Testis (tissue), 3 donors: Measurements from ENCODE around the gene AHDC1. TPM values are rescaled to one million over a fixed set of nuclear protein-coding genes. Genes with fewer than 3 reads are reported as not detected.

ENCODE experiments used
- DNase-seq: peaks from one replicate; pipeline ENCODE4 v3.0.0-alpha.2; 2019
- H3K27ac ChIP-seq, 2 donors: fragments of 200-600 bp; sonication (generic); one replicate each; pipeline ENCODE4 v1.5.1; 2019
- H3K27me3 ChIP-seq: fragments of 200-600 bp; sonication (generic); one replicate; pipeline ENCODE4 v1.5.1; 2019
- H3K36me3 ChIP-seq: fragments of 200-600 bp; sonication (generic); one replicate; pipeline ENCODE4 v1.5.1; 2017; ENCODE audit warnings: low read depth; ENCODE audit errors: missing control alignments
- H3K4me1 ChIP-seq: fragments of 200-600 bp; sonication (generic); one replicate; pipeline ENCODE4 v1.5.1; 2019
- H3K4me3 ChIP-seq, 2 donors: fragments of 200-600 bp; sonication (generic); one replicate each; pipeline ENCODE4 v1.5.1; 2017 to 2019
- H3K9me3 ChIP-seq: fragments of 200-600 bp; sonication (generic); one replicate; pipeline ENCODE4 v1.5.1; 2017
- CTCF ChIP-seq, 3 experiments: fragments of 450-650 bp in 2 of 3; fragments of 200-600 bp in 1 of 3; sonication (generic) in 1 of 3; IDR thresholded peaks; one replicate each; pipeline ENCODE4 v1.5.1; 2016 to 2019; ENCODE audit warnings: antibody characterized with exemption in 3 of 3, mild to moderate bottlenecking in 2 of 3, moderate library complexity in 1 of 3
- POLR2A ChIP-seq: fragments of 450-650 bp; IDR thresholded peaks from one replicate; pipeline ENCODE4 v1.6.1; 2017; ENCODE audit warnings: antibody characterized with exemption, mild to moderate bottlenecking, moderate library complexity
- WGBS, 2 donors: methylation state at CpG; one replicate each; pipeline ENCODE4 v1.1.5; 2018; 5-methylcytosine and 5-hydroxymethylcytosine counted together
- intact Hi-C: fragments of 100-400 bp; cut with DNase I; formaldehyde crosslinking; loops from one replicate; pipeline ENCODE4 v1.15.1; 2023; ENCODE audit warnings: low total_unique reads
- polyA plus RNA-seq: library from polyadenylated mRNA; stranded (reverse); fragments of 350-450 nt; fragmentation: Illumina TruSeq; extraction: RNeasy Lipid Tissue Mini Kit (QIAGEN cat#74804); gene quantifications from one replicate; pipeline ENCODE4 v1.2.3, GENCODE V29; 2014; ENCODE audit warnings: low read depth, low replicate concordance; ENCODE audit not compliant: insufficient read depth
- total RNA-seq, 2 donors: library from RNA; depleted of rRNA; stranded (reverse); fragments of >200 nt; gene quantifications; one replicate each; pipeline ENCODE4 v1.2.3, GENCODE V29; 2016

The AHDC1 gene
- total and polyA plus RNA-seq, 3 donors from 2014 or later, result 32.5 to 86.8 (median 73.7) TPM

- Histone ChIP-seq H3K36me3 (no peaks in the 10 kb centered on the region), H3K27ac (peak overlapping the region; percentile 66 to 92), H3K4me1 (peaks cover 76% of the 10 kb centered on the region), H3K4me3 (no peak overlapping the region), H3K9me3 (no peaks in the 10 kb centered on the region), H3K27me3 (no peaks in the 10 kb centered on the region)
- TF ChIP-seq POLR2A (no peak), CTCF (IDR thresholded peaks at IDR 0.05) (no peak)
- DNase-seq, result no peak
- 48 to 50% methylated on average over 6 to 7 of the region's 7 CpGs for WGBS, 2 donors
- intact Hi-C loops, result no loop called here
These were observed 27.1 kb downstream of the AHDC1 start for GRCh38 chr1:27576806-27577227.

GRCh38 chr1:27575840-27576331 is 28.1 kb downstream of the AHDC1 start:
- Histone ChIP-seq H3K27me3 (no peaks in the 10 kb centered on the region), H3K9me3 (no peaks in the 10 kb centered on the region), H3K27ac (peak overlapping the region; percentile 66 to 92), H3K4me3 (peak overlapping the region; percentile 50 to 56), H3K36me3 (no peaks in the 10 kb centered on the region), H3K4me1 (peaks cover 78% of the 10 kb centered on the region)
- intact Hi-C loops, result no loop called here
- TF ChIP-seq CTCF (IDR thresholded peaks at IDR 0.05), result no peak
- no peak for TF ChIP-seq POLR2A
- 5 to 14% methylated on average over 12 to 16 of the region's 44 CpGs for WGBS, 2 donors
- DNase-seq, result peak; percentile 69

- no peaks in the 10 kb centered on the region for H3K9me3 ChIP-seq
- peak overlapping the region; percentile 66 to 92 for H3K27ac ChIP-seq
- DNase-seq, result peak; percentile 70
- no peaks in the 10 kb centered on the region for H3K36me3 ChIP-seq
- peaks cover 80% of the 10 kb centered on the region for H3K4me1 ChIP-seq
- peak overlapping the region; percentile 50 to 56 for H3K4me3 ChIP-seq
- H3K27me3 ChIP-seq, result no peaks in the 10 kb centered on the region
- WGBS, 2 donors, result 3 to 8% methylated on average over 4 to 34 of the region's 83 CpGs
- intact Hi-C loops, result no loop called here
- TF ChIP-seq POLR2A, result no peak
- peak in 1 of 3 experiments; percentile 6 for TF ChIP-seq CTCF (IDR thresholded peaks at IDR 0.05)
These were observed 28.8 kb downstream of the AHDC1 start for GRCh38 chr1:27574871-27575831.

GRCh38 chr1:27574001-27574781 is 29.8 kb downstream of the AHDC1 start:
- no peak overlapping the region for H3K4me3 ChIP-seq
- peak overlapping the region; percentile 66 to 92 for H3K27ac ChIP-seq
- intact Hi-C loops, result no loop called here
- 25 to 35% methylated on average over 7 to 8 of the region's 8 CpGs for WGBS, 2 donors
- no peaks in the 10 kb centered on the region for H3K9me3 ChIP-seq
- H3K27me3 ChIP-seq, result no peaks in the 10 kb centered on the region
- TF ChIP-seq CTCF (IDR thresholded peaks at IDR 0.05), result no peak
- no peak for TF ChIP-seq POLR2A
- peaks cover 87% of the 10 kb centered on the region for H3K4me1 ChIP-seq
- no peak for DNase-seq
- H3K36me3 ChIP-seq, result no peaks in the 10 kb centered on the region
